ENCODE measurements around the gene PPP2R5B.

- TF ChIP-seq, protein P1, sequence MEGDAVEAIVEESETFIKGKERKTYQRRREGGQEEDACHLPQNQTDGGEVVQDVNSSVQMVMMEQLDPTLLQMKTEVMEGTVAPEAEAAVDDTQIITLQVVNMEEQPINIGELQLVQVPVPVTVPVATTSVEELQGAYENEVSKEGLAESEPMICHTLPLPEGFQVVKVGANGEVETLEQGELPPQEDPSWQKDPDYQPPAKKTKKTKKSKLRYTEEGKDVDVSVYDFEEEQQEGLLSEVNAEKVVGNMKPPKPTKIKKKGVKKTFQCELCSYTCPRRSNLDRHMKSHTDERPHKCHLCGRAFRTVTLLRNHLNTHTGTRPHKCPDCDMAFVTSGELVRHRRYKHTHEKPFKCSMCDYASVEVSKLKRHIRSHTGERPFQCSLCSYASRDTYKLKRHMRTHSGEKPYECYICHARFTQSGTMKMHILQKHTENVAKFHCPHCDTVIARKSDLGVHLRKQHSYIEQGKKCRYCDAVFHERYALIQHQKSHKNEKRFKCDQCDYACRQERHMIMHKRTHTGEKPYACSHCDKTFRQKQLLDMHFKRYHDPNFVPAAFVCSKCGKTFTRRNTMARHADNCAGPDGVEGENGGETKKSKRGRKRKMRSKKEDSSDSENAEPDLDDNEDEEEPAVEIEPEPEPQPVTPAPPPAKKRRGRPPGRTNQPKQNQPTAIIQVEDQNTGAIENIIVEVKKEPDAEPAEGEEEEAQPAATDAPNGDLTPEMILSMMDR (conservative IDR thresholded peaks at IDR 0.05; ENCODE audit: low read length), result no peak
- no peak for TF ChIP-seq EZH2phosphoT487 (IDR thresholded peaks at IDR 0.05; ENCODE audit: borderline replicate concordance, low read depth, low read length)
Measured at GRCh38 chr11:64916040-64916774, 8.3 kb upstream of the PPP2R5B start.

All from OCI-LY7 (cell line).